Cardiac septum (tissue), 1 donor: ENCODE measurements around the gene TANC1. TPM values are rescaled to one million over a fixed set of nuclear protein-coding genes. Genes with fewer than 3 reads are reported as not detected.
"Not testable (repeated sequence)": the region's sequence is repeated elsewhere in the genome, so short reads cannot be mapped to it uniquely, and the experiment has no call there.

Source experiments
- DNase-seq: peaks from one replicate; pipeline ENCODE4 v3.0.0-alpha.2; 2020; ENCODE audit warnings: low spot score
- intact Hi-C: fragments of 100-400 bp; cut with DNase I; formaldehyde crosslinking; loops from one replicate; pipeline ENCODE4 v1.14.0; 2022
- total RNA-seq: library from RNA; stranded (reverse); fragmentation: NEBNext Ultra II Directional; extraction: Animal tissue kit (Norgen Biotek cat#: 25700); gene quantifications from one replicate; pipeline ENCODE4 v1.2.1, GENCODE V29; 2021
- donor health status: DM: no; HTN: no; CAD: no.

TANC1 gene
- total RNA-seq, 1 donor from 2014 or later = 55.6 TPM

GRCh38 chr2:159124931-159125467, 156.6 kb downstream of the TANC1 start:
- no peak for DNase-seq
- intact Hi-C loops = no loop called here

GRCh38 chr2:159125858-159126257, 157.4 kb downstream of the TANC1 start:
- intact Hi-C loops = no loop called here
- no peak for DNase-seq

GRCh38 chr2:159126432-159127022, 158.1 kb downstream of the TANC1 start:
- intact Hi-C loops = no loop called here
- no peak for DNase-seq

- intact Hi-C loops = no loop called here
- DNase-seq = no peak
Measured at GRCh38 chr2:159128191-159128590, 159.8 kb downstream of the TANC1 start.

GRCh38 chr2:159129269-159129668, 160.8 kb downstream of the TANC1 start:
- intact Hi-C loops = no loop called here

GRCh38 chr2:159129824-159130223, 161.4 kb downstream of the TANC1 start:
- no peak for DNase-seq
- intact Hi-C loops = no loop called here

More at GRCh38 chr2:159129269-159129668, 160.8 kb downstream of the TANC1 start:
- DNase-seq = no peak

- no peak for DNase-seq
- intact Hi-C loops = no loop called here
Measured at GRCh38 chr2:159130302-159130701, 161.9 kb downstream of the TANC1 start.

- intact Hi-C loops = no loop called here
- DNase-seq = no peak
Measured at GRCh38 chr2:159131267-159131913, 162.9 kb downstream of the TANC1 start.

- intact Hi-C loops = no loop called here
- DNase-seq = no peak
Measured at GRCh38 chr2:159131914-159132281, 163.5 kb downstream of the TANC1 start.

GRCh38 chr2:159133797-159134196, 165.4 kb downstream of the TANC1 start:
- no peak for DNase-seq
- intact Hi-C loops = no loop called here

GRCh38 chr2:159134979-159135378, 166.5 kb downstream of the TANC1 start:
- intact Hi-C loops = no loop called here
- DNase-seq = no peak

GRCh38 chr2:159136391-159136790, 168.0 kb downstream of the TANC1 start:
- no peak for DNase-seq
- intact Hi-C loops = loop anchor here (2.0 kb wide), 1 partner anchor 28 kb away; no protein-coding TSS in a partner anchor

GRCh38 chr2:159137511-159138241, 169.2 kb downstream of the TANC1 start:
- intact Hi-C loops = loop anchor here (2.0 kb wide), 1 partner anchor 27 kb away; no protein-coding TSS in a partner anchor
- no peak for DNase-seq

- intact Hi-C loops = no loop called here
- no peak for DNase-seq
Measured at GRCh38 chr2:159138642-159139182, 170.3 kb downstream of the TANC1 start.

- intact Hi-C loops = no loop called here
- DNase-seq = no peak
Measured at GRCh38 chr2:159139216-159139933, 170.9 kb downstream of the TANC1 start.

- no peak for DNase-seq
- intact Hi-C loops = no loop called here
Measured at GRCh38 chr2:159140070-159140769, 171.8 kb downstream of the TANC1 start.

GRCh38 chr2:159140821-159141220, 172.4 kb downstream of the TANC1 start:
- intact Hi-C loops, DNase-seq: not testable (repeated sequence)

GRCh38 chr2:159144776-159145614, 176.6 kb downstream of the TANC1 start:
- intact Hi-C loops = no loop called here
- DNase-seq = no peak
